Suprapubic skin (tissue), 4 donors: Measurements from ENCODE around the gene ZDHHC1. TPM values are rescaled to one million over a fixed set of nuclear protein-coding genes. Genes with fewer than 3 reads are reported as not detected.

Experiments
- DNase-seq, 2 donors: peaks; one replicate each; pipeline ENCODE4 v3.0.0-alpha.2; 2019; ENCODE audit warnings: low spot score in 2 of 2
- H3K27ac ChIP-seq: fragments of 200-600 bp; sonication (generic); one replicate; pipeline ENCODE4 v1.5.1; 2019
- H3K27me3 ChIP-seq: fragments of 200-600 bp; sonication (generic); one replicate; pipeline ENCODE4 v1.5.1; 2019
- H3K36me3 ChIP-seq: fragments of 200-600 bp; sonication (generic); one replicate; pipeline ENCODE4 v1.5.1; 2019
- H3K4me1 ChIP-seq: fragments of 200-600 bp; sonication (generic); one replicate; pipeline ENCODE4 v1.5.1; 2019
- H3K4me3 ChIP-seq: fragments of 200-600 bp; sonication (generic); one replicate; pipeline ENCODE4 v1.5.1; 2019; ENCODE audit warnings: mild to moderate bottlenecking
- H3K9me3 ChIP-seq: fragments of 200-600 bp; sonication (generic); one replicate; pipeline ENCODE4 v1.5.1; 2019
- EP300 ChIP-seq: sonication (generic); formaldehyde crosslinking; IDR thresholded peaks from one replicate; pipeline ENCODE4 v1.6.1; 2017; ENCODE audit warnings: antibody characterized with exemption
- POLR2A ChIP-seq, 2 donors: fragments of 450-650 bp; IDR thresholded peaks; one replicate each; pipeline ENCODE4 v1.6.1; 2017; ENCODE audit warnings: antibody characterized with exemption in 2 of 2, mild to moderate bottlenecking in 2 of 2, moderate library complexity in 2 of 2
- POLR2AphosphoS5 ChIP-seq, 3 donors: sonication (generic); formaldehyde crosslinking; IDR thresholded peaks; one replicate each; pipeline ENCODE4 v1.6.1; 2017; ENCODE audit warnings: antibody characterized with exemption in 3 of 3
- WGBS: methylation state at CpG from one replicate; pipeline ENCODE4 v1.1.5; 2018; 5-methylcytosine and 5-hydroxymethylcytosine counted together
- total RNA-seq, 4 donors: library from RNA; depleted of rRNA; stranded (reverse); fragments of >200 nt; gene quantifications; one replicate each; pipeline ENCODE4 v1.1.0, GENCODE V29; 2016
- TF ChIP-seq, protein P1 (sequence below), 2 donors: fragments of 200-600 bp in 1 of 2; fragments of 450-650 bp in 1 of 2; sonication (generic) in 1 of 2; IDR thresholded peaks; one replicate each; pipeline ENCODE4 v1.5.1; 2016 to 2019; ENCODE audit warnings: antibody characterized with exemption in 2 of 2, mild to moderate bottlenecking in 1 of 2, moderate library complexity in 1 of 2

ZDHHC1 gene
- total RNA-seq, 4 donors from 2014 or later = 14.0 to 31.0 (median 23.8) TPM

DNA sequence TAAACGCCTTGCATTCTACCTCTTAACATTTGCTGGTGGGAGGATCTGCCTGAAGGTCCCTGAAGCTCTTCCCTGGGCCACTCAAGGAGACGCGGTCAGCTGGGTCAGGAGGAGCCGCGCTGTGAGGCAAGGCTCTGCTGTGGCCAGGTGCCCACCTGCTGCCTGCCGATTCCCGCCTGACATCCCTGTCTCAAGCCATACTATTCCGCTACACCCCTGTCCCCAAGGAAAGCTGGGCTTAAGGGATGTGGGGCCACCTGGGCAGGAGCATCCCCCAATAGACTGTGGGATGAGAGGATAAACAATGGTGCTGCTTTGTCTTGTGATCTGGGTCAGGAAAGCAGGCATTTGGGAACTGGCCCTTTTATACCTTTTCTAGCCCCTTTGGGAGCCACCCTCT lies 28.1 kb downstream of the ZDHHC1 start:
- H3K4me3 ChIP-seq = no peak overlapping the region
- peaks cover 30% of the 10 kb centered on the region for H3K4me1 ChIP-seq
- TF ChIP-seq POLR2AphosphoS5 (IDR thresholded peaks at IDR 0.05) (no peak), EP300 (no peak), POLR2A (IDR thresholded peaks at IDR 0.05) (no peak)
- TF ChIP-seq, protein P1, sequence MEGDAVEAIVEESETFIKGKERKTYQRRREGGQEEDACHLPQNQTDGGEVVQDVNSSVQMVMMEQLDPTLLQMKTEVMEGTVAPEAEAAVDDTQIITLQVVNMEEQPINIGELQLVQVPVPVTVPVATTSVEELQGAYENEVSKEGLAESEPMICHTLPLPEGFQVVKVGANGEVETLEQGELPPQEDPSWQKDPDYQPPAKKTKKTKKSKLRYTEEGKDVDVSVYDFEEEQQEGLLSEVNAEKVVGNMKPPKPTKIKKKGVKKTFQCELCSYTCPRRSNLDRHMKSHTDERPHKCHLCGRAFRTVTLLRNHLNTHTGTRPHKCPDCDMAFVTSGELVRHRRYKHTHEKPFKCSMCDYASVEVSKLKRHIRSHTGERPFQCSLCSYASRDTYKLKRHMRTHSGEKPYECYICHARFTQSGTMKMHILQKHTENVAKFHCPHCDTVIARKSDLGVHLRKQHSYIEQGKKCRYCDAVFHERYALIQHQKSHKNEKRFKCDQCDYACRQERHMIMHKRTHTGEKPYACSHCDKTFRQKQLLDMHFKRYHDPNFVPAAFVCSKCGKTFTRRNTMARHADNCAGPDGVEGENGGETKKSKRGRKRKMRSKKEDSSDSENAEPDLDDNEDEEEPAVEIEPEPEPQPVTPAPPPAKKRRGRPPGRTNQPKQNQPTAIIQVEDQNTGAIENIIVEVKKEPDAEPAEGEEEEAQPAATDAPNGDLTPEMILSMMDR (IDR thresholded peaks at IDR 0.05) = no peak
- 84% methylated on average over 8 of the region's 8 CpGs for WGBS
- no peaks in the 10 kb centered on the region for H3K27me3 ChIP-seq
- no peaks in the 10 kb centered on the region for H3K9me3 ChIP-seq
- H3K27ac ChIP-seq = no peak overlapping the region
- no peak for DNase-seq
- no peaks in the 10 kb centered on the region for H3K36me3 ChIP-seq

DNA sequence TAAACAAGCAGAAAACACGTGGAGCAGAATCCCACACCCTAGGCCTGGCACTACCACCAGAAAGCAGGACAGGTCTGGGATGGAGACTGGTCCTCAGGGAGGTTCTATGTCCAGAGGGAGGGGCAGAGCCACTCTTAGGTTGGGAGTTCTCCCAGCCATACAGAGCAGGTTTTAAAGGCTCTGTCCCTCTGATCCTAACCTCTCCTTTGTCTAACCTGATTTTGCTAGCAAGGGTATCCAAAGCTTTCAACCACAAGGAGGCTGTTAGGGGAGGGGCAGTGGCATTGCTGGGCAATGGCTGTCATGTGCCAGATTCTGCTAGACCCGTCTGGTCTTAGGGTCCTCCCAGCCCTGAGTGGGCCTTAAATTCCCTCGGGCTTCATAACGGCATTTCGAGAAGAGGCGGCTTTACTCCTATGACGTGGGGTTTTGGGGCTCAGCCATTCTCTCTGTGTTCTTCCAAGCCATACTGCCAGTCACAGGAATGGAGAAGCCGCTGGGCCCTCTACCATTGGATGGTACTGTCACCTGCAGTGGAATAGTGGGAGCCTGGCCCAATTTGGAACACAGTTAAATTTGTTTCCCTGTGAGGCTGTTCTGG lies 28.7 kb downstream of the ZDHHC1 start:
- H3K27ac ChIP-seq = no peak overlapping the region
- WGBS = 78% methylated on average over 7 of the region's 8 CpGs
- no peaks in the 10 kb centered on the region for H3K27me3 ChIP-seq
- H3K36me3 ChIP-seq = no peaks in the 10 kb centered on the region
- TF ChIP-seq EP300 = no peak
- TF ChIP-seq POLR2A (IDR thresholded peaks at IDR 0.05) = no peak
- TF ChIP-seq, protein P1 (IDR thresholded peaks at IDR 0.05) = no peak
- no peak for TF ChIP-seq POLR2AphosphoS5 (IDR thresholded peaks at IDR 0.05)
- peaks cover 24% of the 10 kb centered on the region for H3K4me1 ChIP-seq
- no peak overlapping the region for H3K4me3 ChIP-seq
- H3K9me3 ChIP-seq = no peaks in the 10 kb centered on the region
- DNase-seq = no peak

DNA sequence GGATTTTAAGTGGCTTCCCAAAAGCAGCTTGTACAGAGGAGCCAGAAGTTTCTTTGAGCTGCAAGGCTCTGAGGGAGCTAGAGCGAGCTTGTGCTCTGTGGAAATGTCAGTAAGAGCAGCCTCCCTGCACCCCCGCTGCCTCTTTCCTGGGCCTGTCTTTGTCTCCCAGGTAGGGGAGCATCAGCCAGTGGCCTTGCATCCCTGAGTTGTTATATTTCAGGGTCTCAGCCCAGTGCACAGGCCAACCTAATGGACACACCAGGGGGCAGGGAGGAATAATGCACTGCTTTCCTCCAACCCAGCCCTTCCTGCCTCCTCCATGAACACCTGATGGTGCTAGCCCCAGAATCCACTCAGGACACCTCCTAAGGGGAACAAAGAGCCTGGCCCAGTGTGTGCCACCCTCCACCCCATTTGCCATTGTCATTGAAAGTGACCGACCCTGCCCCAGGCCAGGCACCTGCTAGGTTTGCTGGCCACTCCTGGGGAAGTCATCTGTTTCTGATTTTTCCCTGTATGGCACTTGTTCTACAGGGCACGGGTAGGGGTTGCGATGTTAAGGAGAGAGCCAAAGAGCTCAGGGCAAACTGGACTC lies 29.3 kb downstream of the ZDHHC1 start:
- no peak overlapping the region for H3K4me3 ChIP-seq
- H3K36me3 ChIP-seq = no peaks in the 10 kb centered on the region
- TF ChIP-seq, protein P1 (IDR thresholded peaks at IDR 0.05) = no peak
- no peak for TF ChIP-seq POLR2A (IDR thresholded peaks at IDR 0.05)
- TF ChIP-seq EP300 = no peak
- TF ChIP-seq POLR2AphosphoS5 (IDR thresholded peaks at IDR 0.05) = no peak
- peaks cover 18% of the 10 kb centered on the region for H3K4me1 ChIP-seq
- DNase-seq = no peak
- 100% methylated on average over 2 of the region's 5 CpGs for whole genome bisulfite sequencing
- no peaks in the 10 kb centered on the region for H3K9me3 ChIP-seq
- H3K27ac ChIP-seq = no peak overlapping the region
- H3K27me3 ChIP-seq = no peaks in the 10 kb centered on the region

DNA sequence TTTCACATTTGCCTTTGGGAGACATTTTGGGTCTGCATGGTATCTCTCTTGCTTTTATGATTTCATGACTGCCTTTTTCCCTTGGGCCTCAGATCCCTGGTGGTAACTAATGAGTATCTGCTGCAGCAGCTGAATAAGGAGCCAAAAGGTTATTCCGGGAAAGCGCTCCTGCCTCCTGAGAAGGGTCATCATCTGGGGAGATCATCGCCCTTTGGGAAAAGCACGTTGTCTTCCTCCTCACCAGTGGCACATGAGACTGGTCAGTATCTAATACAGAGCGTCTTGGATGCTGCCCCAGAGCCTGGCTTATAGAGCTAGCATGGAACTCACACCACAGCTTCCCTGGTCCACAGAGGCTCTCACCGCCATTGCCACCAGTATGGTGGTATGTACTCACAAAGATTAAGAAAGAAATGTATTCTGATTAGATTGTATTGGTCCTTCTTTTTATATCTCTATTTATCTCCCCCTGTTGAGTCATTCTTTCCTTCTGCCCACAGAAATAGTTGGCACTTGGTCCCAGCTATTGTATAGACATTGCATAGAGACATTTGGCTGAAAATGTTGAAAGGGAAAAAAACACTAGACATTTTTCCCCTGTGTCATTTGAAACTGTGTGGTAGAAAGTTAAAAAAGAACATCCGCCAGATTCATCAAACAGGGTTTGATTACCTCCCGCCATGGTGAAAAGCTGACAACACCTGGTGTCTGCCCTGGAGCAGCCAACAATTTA lies 31.3 kb downstream of the ZDHHC1 start:
- no peak for DNase-seq
- TF ChIP-seq EP300 (no peak), POLR2A (IDR thresholded peaks at IDR 0.05) (no peak), POLR2AphosphoS5 (IDR thresholded peaks at IDR 0.05) (no peak)
- TF ChIP-seq, protein P1 (IDR thresholded peaks at IDR 0.05) = no peak
- H3K4me1 ChIP-seq = no peaks in the 10 kb centered on the region
- H3K9me3 ChIP-seq = no peaks in the 10 kb centered on the region
- WGBS = 81% methylated on average over 8 of the region's 8 CpGs
- no peak overlapping the region for H3K4me3 ChIP-seq
- no peaks in the 10 kb centered on the region for H3K36me3 ChIP-seq
- H3K27ac ChIP-seq = no peak overlapping the region
- H3K27me3 ChIP-seq = no peaks in the 10 kb centered on the region

DNA sequence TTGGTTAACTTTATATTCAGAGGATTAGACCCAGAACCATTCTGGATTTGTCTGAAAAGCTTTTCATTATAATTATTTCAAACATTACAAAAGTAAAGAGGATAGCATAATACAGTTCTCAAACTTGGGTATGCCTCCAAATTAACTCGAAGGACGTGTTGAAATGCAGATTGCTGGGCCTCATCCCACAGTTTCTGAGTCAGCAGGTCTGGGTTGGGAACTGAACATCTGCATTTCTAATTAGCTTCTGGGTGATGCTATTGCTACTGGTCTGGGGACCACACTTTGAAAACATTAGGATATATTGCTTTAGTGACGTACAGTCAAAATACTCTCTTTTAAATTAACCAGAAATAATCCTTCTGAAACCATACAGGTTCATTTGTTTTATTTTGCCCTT lies 33.0 kb downstream of the ZDHHC1 start:
- WGBS = 87% methylated on average over 3 of the region's 3 CpGs
- H3K36me3 ChIP-seq = no peaks in the 10 kb centered on the region

More for the DNA sequence above, 33.0 kb downstream of the ZDHHC1 start:
- Histone ChIP-seq H3K4me3 (no peak overlapping the region), H3K27me3 (no peaks in the 10 kb centered on the region), H3K4me1 (no peaks in the 10 kb centered on the region), H3K9me3 (no peaks in the 10 kb centered on the region), H3K27ac (no peak overlapping the region)
- TF ChIP-seq, protein P1 (IDR thresholded peaks at IDR 0.05) = no peak
- TF ChIP-seq POLR2AphosphoS5 (IDR thresholded peaks at IDR 0.05) (no peak), POLR2A (IDR thresholded peaks at IDR 0.05) (no peak), EP300 (no peak)
- no peak for DNase-seq
